ENCODE measurements around the gene RPTOR.

The RPTOR gene

GRCh38 chr17:80948976-80949450 is 404.4 kb downstream of the RPTOR start:
- H3K4me3 ChIP-seq (replicated peaks in 1 of 2; ENCODE audit: low read depth in 2 of 2, low read length in 2 of 2) = no peak overlapping the region
- no peak for DNase-seq (ENCODE audit: low read depth in 2 of 2)
- TF ChIP-seq CTCF (IDR thresholded peaks at IDR 0.05; ENCODE audit: low read depth, low read length) = no peak

- DNase-seq (ENCODE audit: low read depth in 2 of 2) = no peak
These were observed 405.1 kb downstream of the RPTOR start for GRCh38 chr17:80949451-80950421.

GRCh38 chr17:80950466-80951120 is 406.0 kb downstream of the RPTOR start:
- H3K4me3 ChIP-seq (replicated peaks in 1 of 2; ENCODE audit: low read depth in 2 of 2, low read length in 2 of 2) = no peak overlapping the region
- DNase-seq (ENCODE audit: low read depth in 2 of 2) = no peak
- TF ChIP-seq CTCF (IDR thresholded peaks at IDR 0.05; ENCODE audit: low read depth, low read length) = no peak

More at GRCh38 chr17:80949451-80950421, 405.1 kb downstream of the RPTOR start:
- no peak overlapping the region for H3K4me3 ChIP-seq (replicated peaks in 1 of 2; ENCODE audit: low read depth in 2 of 2, low read length in 2 of 2)
- no peak for TF ChIP-seq CTCF (IDR thresholded peaks at IDR 0.05; ENCODE audit: low read depth, low read length)

- DNase-seq (ENCODE audit: low read depth in 2 of 2) = no peak
- no peak for TF ChIP-seq CTCF (IDR thresholded peaks at IDR 0.05; ENCODE audit: low read depth, low read length)
These were observed 406.8 kb downstream of the RPTOR start for GRCh38 chr17:80951121-80952090.

GRCh38 chr17:80952291-80952690 is 407.7 kb downstream of the RPTOR start:
- H3K4me3 ChIP-seq (replicated peaks in 1 of 2; ENCODE audit: low read depth in 2 of 2, low read length in 2 of 2) = no peak overlapping the region
- no peak for DNase-seq (ENCODE audit: low read depth in 2 of 2)
- TF ChIP-seq CTCF (IDR thresholded peaks at IDR 0.05; ENCODE audit: low read depth, low read length) = no peak

More at GRCh38 chr17:80951121-80952090, 406.8 kb downstream of the RPTOR start:
- no peak overlapping the region for H3K4me3 ChIP-seq (replicated peaks in 1 of 2; ENCODE audit: low read depth in 2 of 2, low read length in 2 of 2)

Data from cardiac fibroblast (primary cell).